HG03108 (cell line): Measurements from ENCODE around the gene GHR.
"Not testable (repeated sequence)": the region's sequence is repeated elsewhere in the genome, so short reads cannot be mapped to it uniquely, and the experiment has no call there.

ENCODE experiments used
- ATAC-seq: cut with Tn5 transposase; IDR thresholded peaks from one replicate; pipeline ENCODE4 v1.9.1; 2021; ENCODE audit warnings: moderate library complexity; ENCODE audit not compliant: unreplicated experiment

GHR gene

GRCh38 chr5:42680046-42680445 lies 256.8 kb downstream of the GHR start:
- no peak for ATAC-seq

GRCh38 chr5:42685078-42685477 lies 261.8 kb downstream of the GHR start:
- ATAC-seq: not testable (repeated sequence)

GRCh38 chr5:42689391-42689790 lies 266.2 kb downstream of the GHR start:
- no peak for ATAC-seq

- ATAC-seq: no peak
Measured at GRCh38 chr5:42691413-42691937, 268.2 kb downstream of the GHR start.

GRCh38 chr5:42701351-42702059 lies 278.3 kb downstream of the GHR start:
- ATAC-seq: no peak

GRCh38 chr5:42703238-42703637 lies 280.0 kb downstream of the GHR start:
- ATAC-seq: no peak

GRCh38 chr5:42715785-42716184 lies 292.5 kb downstream of the GHR start:
- ATAC-seq: no peak

GRCh38 chr5:42718591-42718990 lies 295.4 kb downstream of the GHR start:
- peak; percentile 74 for ATAC-seq

- ATAC-seq: no peak
Measured at GRCh38 chr5:42719034-42719433, 295.8 kb downstream of the GHR start.

- no peak for ATAC-seq
Measured at GRCh38 chr5:42720251-42720650, 297.0 kb downstream of the GHR start.

GRCh38 chr5:42721484-42721883 lies 298.2 kb downstream of the GHR start:
- no peak for ATAC-seq

- not testable (repeated sequence) for ATAC-seq
Measured at GRCh38 chr5:42734531-42735058, 311.4 kb downstream of the GHR start.

- no peak for ATAC-seq
Measured at GRCh38 chr5:42740920-42741319, 317.7 kb downstream of the GHR start.

GRCh38 chr5:42745426-42745825 lies 322.2 kb downstream of the GHR start:
- no peak for ATAC-seq

- ATAC-seq: no peak
Measured at GRCh38 chr5:42745856-42746255, 322.6 kb downstream of the GHR start.

GRCh38 chr5:42749020-42749419 lies 325.8 kb downstream of the GHR start:
- no peak for ATAC-seq

- no peak for ATAC-seq
Measured at GRCh38 chr5:42750507-42750906, 327.3 kb downstream of the GHR start.

GRCh38 chr5:42751044-42751443 lies 327.8 kb downstream of the GHR start:
- ATAC-seq: no peak

GRCh38 chr5:42753099-42753498 lies 329.9 kb downstream of the GHR start:
- ATAC-seq: no peak

GRCh38 chr5:42756606-42757601 lies 333.7 kb downstream of the GHR start, which contains the start of gene CCDC152:
Gene CCDC152 (plus strand): TSS chr5:42756818. CDS start chr5:42759122, 2,304 bp downstream.
- no peak for ATAC-seq

- ATAC-seq: no peak
Measured at GRCh38 chr5:42759456-42759855, 336.2 kb downstream of the GHR start.
